ENCODE measurements around the gene ADAMTS12. TPM values are rescaled to one million over a fixed set of nuclear protein-coding genes. Genes with fewer than 3 reads are reported as not detected.
A peak's percentile ranks its signal among the peaks of the same experiment; 100 is the strongest.

Gene ADAMTS12
- total and polyA plus RNA-seq, 10 of the 15 experiments (the other 5 are each of a cell fraction or from before 2014, with no cell fraction given): 0.11 to 35.8 (median 20.7) TPM

DNA sequence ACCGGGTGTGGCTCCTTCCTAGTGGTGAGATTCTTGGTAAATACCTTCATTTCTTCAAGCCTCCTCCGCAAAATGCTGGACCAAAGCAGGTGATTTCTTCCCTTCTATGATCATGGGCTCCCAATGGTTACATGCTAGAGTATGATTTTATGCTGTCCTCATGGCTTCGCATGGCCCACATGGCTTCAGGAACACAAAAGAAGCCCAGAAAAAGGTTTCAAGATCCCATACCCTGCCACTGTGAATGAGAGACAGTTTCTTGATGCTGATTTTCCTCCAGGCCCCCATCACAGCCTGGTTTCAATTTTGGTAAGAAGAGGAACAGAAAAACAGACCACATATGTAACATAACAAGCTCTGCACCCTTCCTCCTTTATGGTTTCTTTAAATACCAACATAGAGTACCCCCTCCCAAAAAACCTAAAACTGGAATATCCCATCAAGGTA is 42.0 kb upstream of the ADAMTS12 start (continued):
- TF ChIP-seq, protein P1, sequence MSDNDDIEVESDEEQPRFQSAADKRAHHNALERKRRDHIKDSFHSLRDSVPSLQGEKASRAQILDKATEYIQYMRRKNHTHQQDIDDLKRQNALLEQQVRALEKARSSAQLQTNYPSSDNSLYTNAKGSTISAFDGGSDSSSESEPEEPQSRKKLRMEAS (IDR thresholded peaks at IDR 0.05; ENCODE audit: low read depth, low read length): peak; percentile 62; the same call in 1 of the 2 replicates
- TF ChIP-seq NBN (IDR thresholded peaks at IDR 0.05): peak; percentile 52
- TF ChIP-seq CBFB (IDR thresholded peaks at IDR 0.05; ENCODE audit: low read depth): no peak
- peak; percentile 70; the same call in 1 of the 2 replicates for TF ChIP-seq ZNF217 (IDR thresholded peaks at IDR 0.05)
- TF ChIP-seq SREBF1 (IDR thresholded peaks at IDR 0.05; ENCODE audit: low read length): no peak
- TF ChIP-seq, protein P2, sequence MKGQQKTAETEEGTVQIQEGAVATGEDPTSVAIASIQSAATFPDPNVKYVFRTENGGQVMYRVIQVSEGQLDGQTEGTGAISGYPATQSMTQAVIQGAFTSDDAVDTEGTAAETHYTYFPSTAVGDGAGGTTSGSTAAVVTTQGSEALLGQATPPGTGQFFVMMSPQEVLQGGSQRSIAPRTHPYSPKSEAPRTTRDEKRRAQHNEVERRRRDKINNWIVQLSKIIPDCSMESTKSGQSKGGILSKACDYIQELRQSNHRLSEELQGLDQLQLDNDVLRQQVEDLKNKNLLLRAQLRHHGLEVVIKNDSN (IDR thresholded peaks at IDR 0.05; ENCODE audit: borderline replicate concordance, extremely low read length, insufficient read depth, low read depth, low read length): no peak
- TF ChIP-seq HDAC2 (IDR thresholded peaks at IDR 0.05): no peak
- no peak for TF ChIP-seq EGR1 (IDR thresholded peaks at IDR 0.05; ENCODE audit: borderline replicate concordance in 1 of 2, low read depth in 2 of 2, low read length in 2 of 2)
- TF ChIP-seq, protein P3, sequence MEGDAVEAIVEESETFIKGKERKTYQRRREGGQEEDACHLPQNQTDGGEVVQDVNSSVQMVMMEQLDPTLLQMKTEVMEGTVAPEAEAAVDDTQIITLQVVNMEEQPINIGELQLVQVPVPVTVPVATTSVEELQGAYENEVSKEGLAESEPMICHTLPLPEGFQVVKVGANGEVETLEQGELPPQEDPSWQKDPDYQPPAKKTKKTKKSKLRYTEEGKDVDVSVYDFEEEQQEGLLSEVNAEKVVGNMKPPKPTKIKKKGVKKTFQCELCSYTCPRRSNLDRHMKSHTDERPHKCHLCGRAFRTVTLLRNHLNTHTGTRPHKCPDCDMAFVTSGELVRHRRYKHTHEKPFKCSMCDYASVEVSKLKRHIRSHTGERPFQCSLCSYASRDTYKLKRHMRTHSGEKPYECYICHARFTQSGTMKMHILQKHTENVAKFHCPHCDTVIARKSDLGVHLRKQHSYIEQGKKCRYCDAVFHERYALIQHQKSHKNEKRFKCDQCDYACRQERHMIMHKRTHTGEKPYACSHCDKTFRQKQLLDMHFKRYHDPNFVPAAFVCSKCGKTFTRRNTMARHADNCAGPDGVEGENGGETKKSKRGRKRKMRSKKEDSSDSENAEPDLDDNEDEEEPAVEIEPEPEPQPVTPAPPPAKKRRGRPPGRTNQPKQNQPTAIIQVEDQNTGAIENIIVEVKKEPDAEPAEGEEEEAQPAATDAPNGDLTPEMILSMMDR (IDR thresholded peaks at IDR 0.05 in 2 of 3, conservative IDR thresholded peaks at IDR 0.05 in 1 of 3; ENCODE audit: control insufficient read depth in 2 of 3, extremely low read depth in 1 of 3, insufficient read depth in 1 of 3, low read depth in 3 of 3, low read length in 3 of 3): no peak
- TF ChIP-seq ZZZ3 (IDR thresholded peaks at IDR 0.05; ENCODE audit: control insufficient read depth, insufficient read length, low read depth): no peak
- TF ChIP-seq SMARCA5 (IDR thresholded peaks at IDR 0.05): 0 out of 2 replicates have a peak, but pooled peaks have one; percentile 16
- TF ChIP-seq MEF2A (IDR thresholded peaks at IDR 0.05; ENCODE audit: insufficient read depth, low read depth, low read length): peak; percentile 83; the same call in 1 of the 2 replicates
- TF ChIP-seq ASH2L (IDR thresholded peaks at IDR 0.05; ENCODE audit: borderline replicate concordance, low read depth): no peak
- TF ChIP-seq PAX5 (IDR thresholded peaks at IDR 0.05; ENCODE audit: borderline replicate concordance, low read depth, low read length): peak; percentile 82
- peak; percentile 89 to 95 for TF ChIP-seq EP300 (IDR thresholded peaks at IDR 0.05; ENCODE audit: borderline replicate concordance in 1 of 2, control insufficient read depth in 1 of 2, low read depth in 2 of 2, low read length in 2 of 2)
- TF ChIP-seq TBL1XR1 (IDR thresholded peaks at IDR 0.05; ENCODE audit: low read depth, low read length): peak; percentile 68; the same call in 1 of the 2 replicates
- TF ChIP-seq ZBED1 (IDR thresholded peaks at IDR 0.05; ENCODE audit: borderline replicate concordance): peak; percentile 66
- peak; percentile 51; the same call in 1 of the 2 replicates for TF ChIP-seq TAF1 (IDR thresholded peaks at IDR 0.05; ENCODE audit: borderline replicate concordance, low read depth, low read length)
- TF ChIP-seq, protein P4, sequence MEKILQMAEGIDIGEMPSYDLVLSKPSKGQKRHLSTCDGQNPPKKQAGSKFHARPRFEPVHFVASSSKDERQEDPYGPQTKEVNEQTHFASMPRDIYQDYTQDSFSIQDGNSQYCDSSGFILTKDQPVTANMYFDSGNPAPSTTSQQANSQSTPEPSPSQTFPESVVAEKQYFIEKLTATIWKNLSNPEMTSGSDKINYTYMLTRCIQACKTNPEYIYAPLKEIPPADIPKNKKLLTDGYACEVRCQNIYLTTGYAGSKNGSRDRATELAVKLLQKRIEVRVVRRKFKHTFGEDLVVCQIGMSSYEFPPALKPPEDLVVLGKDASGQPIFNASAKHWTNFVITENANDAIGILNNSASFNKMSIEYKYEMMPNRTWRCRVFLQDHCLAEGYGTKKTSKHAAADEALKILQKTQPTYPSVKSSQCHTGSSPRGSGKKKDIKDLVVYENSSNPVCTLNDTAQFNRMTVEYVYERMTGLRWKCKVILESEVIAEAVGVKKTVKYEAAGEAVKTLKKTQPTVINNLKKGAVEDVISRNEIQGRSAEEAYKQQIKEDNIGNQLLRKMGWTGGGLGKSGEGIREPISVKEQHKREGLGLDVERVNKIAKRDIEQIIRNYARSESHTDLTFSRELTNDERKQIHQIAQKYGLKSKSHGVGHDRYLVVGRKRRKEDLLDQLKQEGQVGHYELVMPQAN (conservative IDR thresholded peaks at IDR 0.05): no peak
- TF ChIP-seq ZNF24 (IDR thresholded peaks at IDR 0.05): peak; percentile 73
- TF ChIP-seq, protein P5, sequence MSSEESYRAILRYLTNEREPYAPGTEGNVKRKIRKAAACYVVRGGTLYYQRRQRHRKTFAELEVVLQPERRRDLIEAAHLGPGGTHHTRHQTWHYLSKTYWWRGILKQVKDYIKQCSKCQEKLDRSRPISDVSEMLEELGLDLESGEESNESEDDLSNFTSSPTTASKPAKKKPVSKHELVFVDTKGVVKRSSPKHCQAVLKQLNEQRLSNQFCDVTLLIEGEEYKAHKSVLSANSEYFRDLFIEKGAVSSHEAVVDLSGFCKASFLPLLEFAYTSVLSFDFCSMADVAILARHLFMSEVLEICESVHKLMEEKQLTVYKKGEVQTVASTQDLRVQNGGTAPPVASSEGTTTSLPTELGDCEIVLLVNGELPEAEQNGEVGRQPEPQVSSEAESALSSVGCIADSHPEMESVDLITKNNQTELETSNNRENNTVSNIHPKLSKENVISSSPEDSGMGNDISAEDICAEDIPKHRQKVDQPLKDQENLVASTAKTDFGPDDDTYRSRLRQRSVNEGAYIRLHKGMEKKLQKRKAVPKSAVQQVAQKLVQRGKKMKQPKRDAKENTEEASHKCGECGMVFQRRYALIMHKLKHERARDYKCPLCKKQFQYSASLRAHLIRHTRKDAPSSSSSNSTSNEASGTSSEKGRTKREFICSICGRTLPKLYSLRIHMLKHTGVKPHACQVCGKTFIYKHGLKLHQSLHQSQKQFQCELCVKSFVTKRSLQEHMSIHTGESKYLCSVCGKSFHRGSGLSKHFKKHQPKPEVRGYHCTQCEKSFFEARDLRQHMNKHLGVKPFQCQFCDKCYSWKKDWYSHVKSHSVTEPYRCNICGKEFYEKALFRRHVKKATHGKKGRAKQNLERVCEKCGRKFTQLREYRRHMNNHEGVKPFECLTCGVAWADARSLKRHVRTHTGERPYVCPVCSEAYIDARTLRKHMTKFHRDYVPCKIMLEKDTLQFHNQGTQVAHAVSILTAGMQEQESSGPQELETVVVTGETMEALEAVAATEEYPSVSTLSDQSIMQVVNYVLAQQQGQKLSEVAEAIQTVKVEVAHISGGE (CRISPR knock-in tag; IDR thresholded peaks at IDR 0.05): no peak
